HG02798 (cell line): ENCODE data around the gene NBPF10.
"Not testable (repeated sequence)": the region's sequence is repeated elsewhere in the genome, so short reads cannot be mapped to it uniquely, and the experiment has no call there.

ENCODE experiments used
- ATAC-seq: cut with Tn5 transposase; IDR thresholded peaks from one replicate; pipeline ENCODE4 v1.9.1; 2021; ENCODE audit warnings: mild to moderate bottlenecking; ENCODE audit not compliant: unreplicated experiment, poor library complexity

NBPF10 gene

GRCh38 chr1:146144465-146144864 is at the start of gene NBPF10:
NBPF10 (minus strand) TSS chr1:146144804; CDS start chr1:146144769, 35 bp downstream.
- not testable (repeated sequence) for ATAC-seq

GRCh38 chr1:146174531-146174930 is 29.9 kb upstream of the NBPF10 start:
- ATAC-seq = not testable (repeated sequence)

GRCh38 chr1:146167740-146168139 is 23.1 kb upstream of the NBPF10 start:
- ATAC-seq = not testable (repeated sequence)

- ATAC-seq = not testable (repeated sequence)
Measured at GRCh38 chr1:146167273-146167672, 22.7 kb upstream of the NBPF10 start.
